Astrocyte (in vitro differentiated cells and primary cell): ENCODE results near the gene NUMA1. TPM values are rescaled to one million over a fixed set of nuclear protein-coding genes. Genes with fewer than 3 reads are reported as not detected.
A peak's percentile ranks its signal among the peaks of the same experiment; 100 is the strongest.

ENCODE experiments used
- DNase-seq: peaks from one replicate; pipeline ENCODE4 v3.0.0-alpha.2; 2010; ENCODE audit warnings: low read depth
- FAIRE-seq: peaks from 2 replicates; lab custom pipeline; 2011; peaks lifted over from hg19 to GRCh38; lab: Jason Lieb, UNC
- H2AFZ ChIP-seq: 2 replicates; pipeline ENCODE4 v1.6.0; 2012; ENCODE audit warnings: low read depth, low read length, inconsistent platforms
- H3K27ac ChIP-seq: 2 replicates; pipeline ENCODE4 v1.5.1; 2011; ENCODE audit warnings: low read depth, low read length, inconsistent platforms
- H3K27me3 ChIP-seq: 2 replicates; pipeline ENCODE4 v1.6.0; 2011; ENCODE audit warnings: low read length, inconsistent platforms; ENCODE audit not compliant: insufficient read depth
- H3K36me3 ChIP-seq: 2 replicates; pipeline ENCODE4 v1.5.1; 2011; ENCODE audit warnings: low read length, inconsistent platforms; ENCODE audit not compliant: insufficient read depth
- H3K4me1 ChIP-seq: 2 replicates; pipeline ENCODE4 v1.5.1; 2011; ENCODE audit warnings: low read length, inconsistent platforms; ENCODE audit not compliant: insufficient read depth
- H3K4me2 ChIP-seq: 2 replicates; pipeline ENCODE4 v1.6.0; 2012; ENCODE audit warnings: low read length, inconsistent platforms
- H3K4me3 ChIP-seq: 2 replicates; pipeline ENCODE4 v1.5.1; 2011; ENCODE audit warnings: low read depth, mild to moderate bottlenecking, low read length, inconsistent platforms; ENCODE audit not compliant: insufficient read depth
- H3K79me2 ChIP-seq: 2 replicates; pipeline ENCODE4 v1.6.0; 2012; ENCODE audit warnings: mild to moderate bottlenecking, low read length, inconsistent platforms; ENCODE audit not compliant: insufficient read depth
- H3K9ac ChIP-seq: 2 replicates; pipeline ENCODE4 v1.6.0; 2012; ENCODE audit warnings: mild to moderate bottlenecking, low read length, inconsistent platforms
- H3K9me3 ChIP-seq: 2 replicates; pipeline ENCODE4 v1.5.1; 2012; ENCODE audit warnings: low read depth, mild to moderate bottlenecking, low read length, inconsistent platforms; ENCODE audit not compliant: insufficient read depth
- H4K20me1 ChIP-seq: 2 replicates; pipeline ENCODE4 v1.6.0; 2012; ENCODE audit warnings: low read length, inconsistent platforms; ENCODE audit not compliant: insufficient read depth
- H3K27ac Mint-ChIP-seq: one replicate; pipeline ENCODE4 v1.8.0; 2021; ENCODE audit warnings: mild to moderate bottlenecking, mixed read lengths; ENCODE audit not compliant: unreplicated experiment
- H3K27me3 Mint-ChIP-seq: one replicate; pipeline ENCODE4 v1.8.0; 2021; ENCODE audit warnings: low read depth, mixed read lengths; ENCODE audit not compliant: unreplicated experiment
- H3K36me3 Mint-ChIP-seq: one replicate; pipeline ENCODE4 v1.8.0; 2021; ENCODE audit warnings: low read depth, mixed read lengths; ENCODE audit not compliant: unreplicated experiment
- H3K4me1 Mint-ChIP-seq: one replicate; pipeline ENCODE4 v1.8.0; 2021; ENCODE audit warnings: low read depth, mixed read lengths; ENCODE audit not compliant: unreplicated experiment
- H3K4me3 Mint-ChIP-seq: one replicate; pipeline ENCODE4 v1.8.0; 2021; ENCODE audit warnings: mild to moderate bottlenecking, moderate library complexity, mixed read lengths; ENCODE audit not compliant: unreplicated experiment
- H3K9me3 Mint-ChIP-seq: one replicate; pipeline ENCODE4 v1.8.0; 2021; ENCODE audit warnings: mild to moderate bottlenecking, mixed read lengths; ENCODE audit not compliant: unreplicated experiment
- CTCF ChIP-seq: IDR thresholded peaks from 2 replicates; pipeline ENCODE4 v1.5.1; 2011; ENCODE audit warnings: low read depth, mild to moderate bottlenecking, inconsistent platforms, low read length, moderate library complexity; ENCODE audit not compliant: insufficient read depth
- EZH2 ChIP-seq: IDR thresholded peaks from 2 replicates; pipeline ENCODE4 v1.6.1; 2012; ENCODE audit warnings: mild to moderate bottlenecking, low read length, inconsistent platforms; ENCODE audit not compliant: insufficient read depth
- total RNA-seq: library from RNA; stranded (reverse); gene quantifications from 2 replicates; pipeline ENCODE4 v1.2.1, GENCODE V29; 2021

The NUMA1 gene
- total RNA-seq, 1 donor from 2014 or later = 111 TPM

- H3K9me3 Mint-ChIP-seq = no peaks in the 10 kb centered on the region
- H3K4me1 ChIP-seq = peaks cover 22% of the 10 kb centered on the region
- H3K9ac ChIP-seq = peak overlapping the region; percentile 85
- no peaks in the 10 kb centered on the region for H3K36me3 ChIP-seq
- H3K27ac Mint-ChIP-seq = peak overlapping the region; percentile 81
- peak overlapping the region; percentile 85 for H3K27ac ChIP-seq
- H3K4me3 Mint-ChIP-seq = peak overlapping the region; percentile 91
- peaks cover 16% of the 10 kb centered on the region for H3K4me1 Mint-ChIP-seq
- no peak for DNase-seq
- peak overlapping the region; percentile 95 for H3K4me2 ChIP-seq
- H4K20me1 ChIP-seq = no peaks in the 10 kb centered on the region
- H2AFZ ChIP-seq = peak overlapping the region; percentile 53
- peak overlapping the region; percentile 93 for H3K4me3 ChIP-seq
- TF ChIP-seq CTCF (no peak), EZH2 (no peak)
- no peaks in the 10 kb centered on the region for H3K27me3 Mint-ChIP-seq
- no peaks in the 10 kb centered on the region for H3K27me3 ChIP-seq
- no peak for FAIRE-seq
- H3K9me3 ChIP-seq = no peaks in the 10 kb centered on the region
- peaks cover 52% of the 10 kb centered on the region for H3K79me2 ChIP-seq
- peaks cover 2% of the 10 kb centered on the region for H3K36me3 Mint-ChIP-seq
Observed at GRCh38 chr11:72079819-72080325, 470 bp downstream of the NUMA1 start.

GRCh38 chr11:72078477-72078876 lies 1.9 kb downstream of the NUMA1 start:
- Histone ChIP-seq H3K4me1 (peaks cover 23% of the 10 kb centered on the region), H3K79me2 (peaks cover 63% of the 10 kb centered on the region), H3K9ac (peak overlapping the region; percentile 85), H4K20me1 (no peaks in the 10 kb centered on the region), H3K27ac (peak overlapping the region; percentile 29), H3K27me3 (no peaks in the 10 kb centered on the region), H3K4me2 (peak overlapping the region; percentile 95), H3K4me3 (peak overlapping the region; percentile 93), H2AFZ (peak overlapping the region; percentile 49), H3K36me3 (no peaks in the 10 kb centered on the region), H3K9me3 (no peaks in the 10 kb centered on the region)
- FAIRE-seq = no peak
- no peaks in the 10 kb centered on the region for H3K9me3 Mint-ChIP-seq
- H3K4me3 Mint-ChIP-seq = peak overlapping the region; percentile 37
- H3K27me3 Mint-ChIP-seq = no peaks in the 10 kb centered on the region
- H3K4me1 Mint-ChIP-seq = peaks cover 16% of the 10 kb centered on the region
- H3K27ac Mint-ChIP-seq = no peak overlapping the region
- peak; percentile 50 for DNase-seq
- TF ChIP-seq CTCF = no peak
- no peak for TF ChIP-seq EZH2
- peaks cover 2% of the 10 kb centered on the region for H3K36me3 Mint-ChIP-seq

GRCh38 chr11:72075756-72076155 lies 4.6 kb downstream of the NUMA1 start:
- Mint-ChIP-seq H3K27ac (peak overlapping the region; percentile 73), H3K4me3 (no peak overlapping the region), H3K4me1 (peaks cover 38% of the 10 kb centered on the region), H3K27me3 (no peaks in the 10 kb centered on the region), H3K9me3 (no peaks in the 10 kb centered on the region), H3K36me3 (peaks cover 2% of the 10 kb centered on the region)
- peaks cover 87% of the 10 kb centered on the region for H3K79me2 ChIP-seq
- no peaks in the 10 kb centered on the region for H3K9me3 ChIP-seq
- DNase-seq = no peak
- no peak overlapping the region for H2AFZ ChIP-seq
- no peak overlapping the region for H3K4me3 ChIP-seq
- peaks cover 33% of the 10 kb centered on the region for H3K4me1 ChIP-seq
- no peak overlapping the region for H3K9ac ChIP-seq
- H4K20me1 ChIP-seq = no peaks in the 10 kb centered on the region
- no peaks in the 10 kb centered on the region for H3K27me3 ChIP-seq
- no peak overlapping the region for H3K4me2 ChIP-seq
- no peak overlapping the region for H3K27ac ChIP-seq
- FAIRE-seq = no peak
- no peaks in the 10 kb centered on the region for H3K36me3 ChIP-seq
- TF ChIP-seq CTCF = no peak
- no peak for TF ChIP-seq EZH2
